H1 (cell line): ENCODE results near the gene SPDEF. TPM values are rescaled to one million over a fixed set of nuclear protein-coding genes. Genes with fewer than 3 reads are reported as not detected.
A peak's percentile ranks its signal among the peaks of the same experiment; 100 is the strongest.

Experiments
- CTCF ChIA-PET: fragments of 300-600 bp; sonication (Branson Sonifier 250); formaldehyde crosslinking; loops from one replicate; lab custom pipeline; 2021; ENCODE audit not compliant: partially characterized antibody; lab: Charles Lee
- POLR2A ChIA-PET: fragments of 300-600 bp; sonication (Branson Sonifier 250); formaldehyde crosslinking; loops from one replicate; lab custom pipeline; 2021; ENCODE audit warnings: inconsistent platforms; ENCODE audit not compliant: partially characterized antibody; lab: Charles Lee
- DNase-seq, 2 experiments: peaks; one replicate each; pipeline versions ENCODE4 v3.0.0 to v3.0.0-alpha.2; 2010 to 2022; ENCODE audit warnings: low spot score in 2 of 2, low read depth in 1 of 2, mixed read lengths in 1 of 2
- FAIRE-seq: peaks from 2 replicates; lab custom pipeline; 2011; peaks lifted over from hg19 to GRCh38; lab: Jason Lieb, UNC
- H2AFZ ChIP-seq: 2 replicates; pipeline ENCODE4 v1.8.1; 2012; ENCODE audit warnings: low read length, inconsistent platforms
- H2AK5ac ChIP-seq: 2 replicates; pipeline ENCODE4 v1.6.1; 2013; ENCODE audit warnings: low read depth, low read length
- H2BK120ac ChIP-seq: replicated peaks from 2 replicates; pipeline ENCODE3; 2013; ENCODE audit warnings: low read depth, low read length, inconsistent platforms
- H2BK12ac ChIP-seq: 2 replicates; pipeline ENCODE4 v1.6.1; 2013; ENCODE audit warnings: low read depth, low read length
- H2BK15ac ChIP-seq: 2 replicates; pipeline ENCODE4 v1.6.1; 2013; ENCODE audit warnings: low read length
- H2BK20ac ChIP-seq: 2 replicates; pipeline ENCODE4 v1.6.1; 2013; ENCODE audit warnings: low read length
- H2BK5ac ChIP-seq: 2 replicates; pipeline ENCODE4 v1.6.1; 2013; ENCODE audit warnings: low read depth, low read length
- H3K14ac ChIP-seq: 2 replicates; pipeline ENCODE4 v1.6.1; 2013; ENCODE audit warnings: inconsistent platforms; ENCODE audit not compliant: insufficient read length
- H3K18ac ChIP-seq: 2 replicates; pipeline ENCODE4 v1.6.1; 2013; ENCODE audit warnings: low read length; ENCODE audit errors: extremely low read depth
- H3K23ac ChIP-seq: 2 replicates; pipeline ENCODE4 v1.6.1; 2013; ENCODE audit warnings: inconsistent platforms; ENCODE audit not compliant: insufficient read length
- H3K23me2 ChIP-seq: 2 replicates; pipeline ENCODE4 v1.6.1; 2013; ENCODE audit warnings: low read depth, low read length
- H3K27ac ChIP-seq: 2 replicates; pipeline ENCODE4 v1.6.1; 2011; ENCODE audit warnings: low read depth, low read length, inconsistent platforms
- H3K27me3 ChIP-seq, 4 experiments: replicated peaks in 1 of 4; 1 replicate in 1 of 4; 2 replicates in 3 of 4; pipeline versions ENCODE4 v1.6.1 to v1.8.1; 2011 to 2013; ENCODE audit warnings: low read length in 3 of 4, mild to moderate bottlenecking in 3 of 4, inconsistent platforms in 2 of 4, mixed read lengths in 2 of 4, moderate library complexity in 1 of 4; ENCODE audit not compliant: control insufficient read depth in 3 of 4, insufficient read depth in 3 of 4; ENCODE audit errors: extremely low read depth in 1 of 4
- H3K36me3 ChIP-seq, 4 experiments: 2 replicates each; pipeline versions ENCODE4 v1.6.1 to v1.8.1; 2011 to 2013; ENCODE audit warnings: mild to moderate bottlenecking in 4 of 4, low read length in 3 of 4, moderate library complexity in 2 of 4, control low read depth in 1 of 4, inconsistent platforms in 1 of 4; ENCODE audit not compliant: insufficient read depth in 4 of 4, control insufficient read depth in 2 of 4
- H3K4ac ChIP-seq: replicated peaks from 2 replicates; pipeline ENCODE3; 2013; ENCODE audit warnings: low read length, low read depth, mixed read lengths, inconsistent platforms; ENCODE audit not compliant: insufficient read length
- H3K4me1 ChIP-seq, 4 experiments: replicated peaks in 1 of 4; 1 replicate in 1 of 4; 2 replicates in 3 of 4; pipeline versions ENCODE4 v1.6.1 to v1.8.1; 2011 to 2013; ENCODE audit warnings: low read length in 3 of 4, inconsistent platforms in 2 of 4, mixed read lengths in 1 of 4; ENCODE audit not compliant: insufficient read depth in 4 of 4, control insufficient read depth in 3 of 4
- H3K4me2 ChIP-seq, 2 experiments: 2 replicates each; pipeline versions ENCODE4 v1.6.1 to v1.8.1; 2011 to 2013; ENCODE audit warnings: low read depth in 2 of 2, low read length in 2 of 2, control low read depth in 1 of 2, inconsistent platforms in 1 of 2, mild to moderate bottlenecking in 1 of 2; ENCODE audit not compliant: insufficient read depth in 1 of 2
- H3K4me3 ChIP-seq, 4 experiments: fragments of 200-600, 300-600 bp in 1 of 4; sonication (generic), shearing (Covaris generic), sonication (Bioruptor Twin) in 1 of 4; 2 replicates each; pipeline versions ENCODE4 v1.5.1 to v1.8.1; 2011 to 2016; ENCODE audit warnings: low read length in 4 of 4, low read depth in 3 of 4, control low read depth in 2 of 4, inconsistent platforms in 2 of 4, mild to moderate bottlenecking in 2 of 4, mixed read lengths in 1 of 4, moderate library complexity in 1 of 4; ENCODE audit not compliant: insufficient read depth in 2 of 4; ENCODE audit errors: extremely low read depth in 1 of 4
- H3K56ac ChIP-seq: replicated peaks from 2 replicates; pipeline ENCODE3; 2013; ENCODE audit warnings: low read depth, mild to moderate bottlenecking, mixed read lengths, low read length, inconsistent platforms; ENCODE audit not compliant: insufficient read length
- H3K79me1 ChIP-seq: 2 replicates; pipeline ENCODE4 v1.6.1; 2013; ENCODE audit warnings: low read depth, low read length, control low read depth
- H3K79me2 ChIP-seq, 2 experiments: 2 replicates each; pipeline versions ENCODE4 v1.6.1 to v1.8.1; 2012 to 2013; ENCODE audit warnings: low read length in 2 of 2, mild to moderate bottlenecking in 2 of 2, inconsistent platforms in 1 of 2; ENCODE audit not compliant: insufficient read depth in 2 of 2, control insufficient read depth in 1 of 2
- H3K9ac ChIP-seq, 4 experiments: replicated peaks in 1 of 4; 1 replicate in 1 of 4; 2 replicates in 3 of 4; pipeline versions ENCODE4 v1.6.1 to v1.8.1; 2011 to 2013; ENCODE audit warnings: low read depth in 3 of 4, low read length in 3 of 4, control low read depth in 2 of 4, mild to moderate bottlenecking in 2 of 4, moderate library complexity in 2 of 4, inconsistent platforms in 1 of 4; ENCODE audit errors: extremely low read depth in 1 of 4
- H3K9me3 ChIP-seq, 2 experiments: 2 replicates each; pipeline versions ENCODE4 v1.6.1 to v1.8.1; 2012 to 2013; ENCODE audit warnings: mild to moderate bottlenecking in 2 of 2, moderate library complexity in 2 of 2, control low read depth in 1 of 2, inconsistent platforms in 1 of 2, low read depth in 1 of 2, low read length in 1 of 2, mixed read lengths in 1 of 2; ENCODE audit not compliant: insufficient read depth in 2 of 2
- H4K20me1 ChIP-seq, 2 experiments: replicated peaks in 1 of 2; 2 replicates each; pipeline versions ENCODE3 to v1.8.1; 2011 to 2013; ENCODE audit warnings: inconsistent platforms in 2 of 2, low read length in 2 of 2, mild to moderate bottlenecking in 1 of 2; ENCODE audit not compliant: insufficient read depth in 2 of 2, control insufficient read depth in 1 of 2
- H4K5ac ChIP-seq: 2 replicates; pipeline ENCODE4 v1.6.1; 2013; ENCODE audit warnings: low read length, low read depth, mixed read lengths, inconsistent platforms; ENCODE audit not compliant: insufficient read length
- H4K8ac ChIP-seq: 2 replicates; pipeline ENCODE4 v1.8.0; 2013; ENCODE audit warnings: mild to moderate bottlenecking, moderate library complexity, low read length, inconsistent platforms; ENCODE audit not compliant: insufficient read depth; ENCODE audit errors: extremely low read depth
- H4K91ac ChIP-seq: replicated peaks from 2 replicates; pipeline ENCODE3; 2013; ENCODE audit warnings: low read length, mixed read lengths, inconsistent platforms; ENCODE audit not compliant: insufficient read length
- KDM1A ChIP-seq: fragments of 200-600, 300-600 bp; sonication (generic); IDR thresholded peaks from 2 replicates; pipeline ENCODE4 v1.7.1; 2016; ENCODE audit warnings: mild to moderate bottlenecking, low read length, borderline replicate concordance
- SUZ12 ChIP-seq: fragments of 200-600 bp; sonication (generic); IDR thresholded peaks from 2 replicates; pipeline ENCODE4 v1.6.1; 2012; ENCODE audit warnings: mild to moderate bottlenecking, inconsistent platforms, low read length, moderate library complexity, mixed read lengths
- WGBS, 2 experiments: shearing (Covaris generic) in 1 of 2; methylation state at CpG; one replicate each; pipeline versions ENCODE4 v1.1.6 to v1.1.7; 2013 to 2015; ENCODE audit warnings: low lambda C conversion rate in 2 of 2, mixed read lengths in 2 of 2, inconsistent platforms in 1 of 2, low coverage in 1 of 2, missing lambda C conversion rate in 1 of 2; ENCODE audit not compliant: insufficient replicate concordance in 2 of 2, insufficient coverage in 1 of 2, insufficient read length in 1 of 2; ENCODE audit errors: extremely low coverage in 1 of 2, missing lambda C conversion rate in 1 of 2; 5-methylcytosine and 5-hydroxymethylcytosine counted together
- polyA plus RNA-seq, 7 experiments: library from polyadenylated mRNA; depleted of rRNA in 3 of 7; stranded (reverse) in 5 of 7; unstranded in 2 of 7; fragments of >200 nt in 5 of 7; fragments of 200-250 nt in 2 of 7; gene quantifications; 1 replicate in 5 of 7; 2 replicates in 1 of 7; 4 replicates in 1 of 7; pipeline versions ENCODE4 v1.2.1 to v1.2.3, GENCODE V29; 2011 to 2013; ENCODE audit warnings: missing spikeins in 2 of 7, mixed read lengths in 2 of 7
- total RNA-seq: library from RNA; stranded (reverse); fragmentation: NEBNext Ultra II Directional; extraction: Animal tissue kit (Norgen Biotek cat#: 25700); gene quantifications from 2 replicates; pipeline ENCODE4 v1.2.1, GENCODE V29; 2021

SPDEF gene
- total and polyA plus RNA-seq, 2 of the 8 experiments (the other 6 are each of a cell fraction or from before 2014, with no cell fraction given), result 0.15 to 0.30 TPM

DNA sequence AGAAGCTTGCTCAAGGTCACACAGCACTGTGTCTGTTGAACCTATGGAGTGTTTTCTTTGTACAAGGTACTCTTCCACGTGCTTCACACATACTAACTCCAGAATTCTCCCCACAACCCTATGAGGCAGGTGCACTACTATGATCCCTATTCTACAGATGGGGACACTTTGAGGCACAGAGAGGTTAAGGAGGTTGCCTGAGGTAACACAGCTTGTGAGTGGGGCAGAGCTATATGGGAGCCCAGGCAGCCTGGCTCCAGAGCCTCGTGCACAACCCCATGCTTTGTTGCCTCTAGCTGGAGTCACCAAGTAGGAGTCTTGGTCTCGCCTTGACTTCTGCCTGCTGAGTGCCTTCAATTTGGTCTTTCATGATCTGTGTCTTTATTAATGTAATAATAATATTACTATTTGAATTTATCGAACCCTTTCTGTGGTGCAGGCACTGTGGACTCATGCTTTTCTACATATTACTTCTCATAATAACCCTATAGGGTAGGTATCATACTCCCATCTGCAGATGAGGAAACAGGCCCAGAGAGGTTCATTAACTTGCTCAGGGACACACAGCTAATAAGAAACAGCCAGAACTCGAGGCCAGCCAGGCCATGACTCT lies 13.3 kb upstream of the SPDEF start:
- DNase-seq (no peak), FAIRE-seq (no peak)
- Histone ChIP-seq H3K9ac (no peak overlapping the region), H3K4me1 (peaks cover 0 to 15% (median 7%) of the 10 kb centered on the region in 4 experiments; a peak in 5 of 7 replicates), H3K79me2 (no peaks in the 10 kb centered on the region), H2AFZ (no peak overlapping the region), H2BK20ac (no peak overlapping the region), H3K23me2 (no peaks in the 10 kb centered on the region), H3K23ac (no peak overlapping the region), H3K18ac (no peak overlapping the region), H3K79me1 (no peaks in the 10 kb centered on the region), H2AK5ac (no peak overlapping the region), H3K56ac (no peak overlapping the region), H3K9me3 (no peaks in the 10 kb centered on the region), H3K27ac (no peak overlapping the region), H2BK15ac (no peak overlapping the region), H4K5ac (no peak overlapping the region), H3K4ac (no peak overlapping the region), H3K14ac (no peak overlapping the region), H3K4me2 (no peak overlapping the region), H3K27me3 (no peaks in the 10 kb centered on the region), H3K36me3 (no peaks in the 10 kb centered on the region), H3K4me3 (no peak overlapping the region), H2BK12ac (0 out of 2 replicates have a peak overlapping the region, but pooled peaks have one; percentile 9), H4K91ac (no peak overlapping the region), H2BK5ac (no peak overlapping the region), H4K20me1 (no peaks in the 10 kb centered on the region), H2BK120ac (no peak overlapping the region), H4K8ac (no peak overlapping the region)
- CTCF ChIA-PET, result interaction anchor here (0.7 to 1.9 kb wide), 8 partner anchors 8 to 320 kb away, joined by 3 to 6 read pairs (median 4); no protein-coding TSS in a partner anchor
- 84% methylated on average over 5 of the region's 5 CpGs; no CpG with 5 or more reads in 1 of the 2 experiments for WGBS, 2 experiments
- peak; percentile 71 for TF ChIP-seq KDM1A
- no peak for TF ChIP-seq SUZ12
- POLR2A ChIA-PET, result interaction anchor here (0.6 to 1.3 kb wide), 4 partner anchors 8 to 43 kb away, joined by 3 to 4 read pairs (median 4); no protein-coding TSS in a partner anchor
